Panc1 (cell line): ENCODE data around the gene MARK3. TPM values are rescaled to one million over a fixed set of nuclear protein-coding genes. Genes with fewer than 3 reads are reported as not detected.

Experiments used
- ATAC-seq: fragments of 200-7000 bp; cut with Tn5 transposase; 2 replicates; pipeline ENCODE4 v1.9.1; 2020; ENCODE audit warnings: mild to moderate bottlenecking, moderate library complexity
- BruUV-seq: library from RNA; stranded (reverse); fragments of 400-500 nt; replicated peaks from 2 replicates; lab custom pipeline; 2021; lab: Mats Ljungman, UMichigan
- CTCF ChIA-PET: fragments of 300-600 bp; sonication (Branson Sonifier 250); formaldehyde crosslinking; loops from one replicate; lab custom pipeline; 2022; ENCODE audit warnings: antibody characterized with exemption; lab: Charles Lee
- POLR2A ChIA-PET: fragments of 300-600 bp; sonication (Branson Sonifier 250); formaldehyde crosslinking; loops from one replicate; lab custom pipeline; 2022; ENCODE audit warnings: antibody characterized with exemption; lab: Charles Lee
- DNase-seq: peaks from one replicate; pipeline ENCODE4 v3.0.0-alpha.2; 2010; ENCODE audit warnings: low read depth, low spot score
- H3K27ac ChIP-seq: 2 replicates; pipeline ENCODE4 v1.5.1; 2011; ENCODE audit warnings: mild to moderate bottlenecking, low read length, inconsistent platforms
- H3K27me3 ChIP-seq: fragments of 200-500 bp; sonication (Bioruptor generic); 2 replicates; pipeline ENCODE4 v1.6.0; 2014; ENCODE audit warnings: low read length, inconsistent platforms; ENCODE audit not compliant: control insufficient read depth, insufficient read depth
- H3K36me3 ChIP-seq: fragments of 200-500 bp; sonication (Bioruptor generic); 2 replicates; pipeline ENCODE4 v1.5.1; 2014; ENCODE audit warnings: inconsistent platforms, mild to moderate bottlenecking, low read length, moderate library complexity; ENCODE audit not compliant: control insufficient read depth, insufficient read depth
- H3K4me1 ChIP-seq: 2 replicates; pipeline ENCODE4 v1.5.1; 2011; ENCODE audit warnings: inconsistent platforms, mild to moderate bottlenecking, low read length, moderate library complexity; ENCODE audit not compliant: control insufficient read depth, insufficient read depth
- H3K4me3 ChIP-seq, 2 experiments: 2 replicates each; pipeline ENCODE4 v1.5.1; 2011 to 2012; ENCODE audit warnings: low read depth in 2 of 2, low read length in 2 of 2, mild to moderate bottlenecking in 2 of 2, inconsistent platforms in 1 of 2, moderate library complexity in 1 of 2
- H3K9me3 ChIP-seq: fragments of 200-500 bp; sonication (Bioruptor generic); 2 replicates; pipeline ENCODE4 v1.5.1; 2014; ENCODE audit warnings: low read depth, mild to moderate bottlenecking, inconsistent platforms, low read length, moderate library complexity; ENCODE audit not compliant: control insufficient read depth, insufficient read depth
- POLR2AphosphoS5 ChIP-seq: IDR thresholded peaks from 2 replicates; pipeline ENCODE4 v1.6.1; 2012; ENCODE audit warnings: mild to moderate bottlenecking, low read depth, low read length, moderate library complexity
- SIN3A ChIP-seq: IDR thresholded peaks from 2 replicates; pipeline ENCODE4 v1.6.1; 2012; ENCODE audit warnings: low read depth, mild to moderate bottlenecking, low read length, moderate library complexity, borderline replicate concordance; ENCODE audit not compliant: insufficient read depth
- TCF7L2 ChIP-seq: IDR thresholded peaks from 2 replicates; pipeline ENCODE4 v1.6.1; 2011; ENCODE audit warnings: mild to moderate bottlenecking, low read depth, low read length, inconsistent platforms
- in situ Hi-C: cut with HindIII; loops from 2 replicates; pipeline ENCODE4 v1.10.0; 2016; ENCODE audit warnings: low sequenced_read_pairs, low pct_unique_long_range_greater_than_20kb
- intact Hi-C: fragments of 100-400 bp; cut with micrococcal nuclease; formaldehyde crosslinking; loops from one replicate; pipeline ENCODE4 v1.10.0; 2022; ENCODE audit not compliant: unreplicated experiment
- total RNA-seq: library from RNA; stranded (reverse); gene quantifications from one replicate; pipeline ENCODE4 v1.2.1, GENCODE V29; 2021; ENCODE audit not compliant: unreplicated experiment
- TF ChIP-seq, protein P1 (sequence below), 2 experiments: IDR thresholded peaks; 2 replicates each; pipeline ENCODE4 v1.6.1; 2011 to 2012; ENCODE audit warnings: low read depth in 2 of 2, control low read depth in 1 of 2, low read length in 1 of 2, mild to moderate bottlenecking in 1 of 2, moderate library complexity in 1 of 2; ENCODE audit not compliant: insufficient read depth in 1 of 2
- TF ChIP-seq, protein P2 (sequence below): fragments of 450-650 bp; IDR thresholded peaks from 2 replicates; pipeline ENCODE4 v1.5.1; 2017; ENCODE audit warnings: mild to moderate bottlenecking

Gene MARK3
- total RNA-seq, 1 experiment from 2014 or later, result 56.1 TPM

DNA sequence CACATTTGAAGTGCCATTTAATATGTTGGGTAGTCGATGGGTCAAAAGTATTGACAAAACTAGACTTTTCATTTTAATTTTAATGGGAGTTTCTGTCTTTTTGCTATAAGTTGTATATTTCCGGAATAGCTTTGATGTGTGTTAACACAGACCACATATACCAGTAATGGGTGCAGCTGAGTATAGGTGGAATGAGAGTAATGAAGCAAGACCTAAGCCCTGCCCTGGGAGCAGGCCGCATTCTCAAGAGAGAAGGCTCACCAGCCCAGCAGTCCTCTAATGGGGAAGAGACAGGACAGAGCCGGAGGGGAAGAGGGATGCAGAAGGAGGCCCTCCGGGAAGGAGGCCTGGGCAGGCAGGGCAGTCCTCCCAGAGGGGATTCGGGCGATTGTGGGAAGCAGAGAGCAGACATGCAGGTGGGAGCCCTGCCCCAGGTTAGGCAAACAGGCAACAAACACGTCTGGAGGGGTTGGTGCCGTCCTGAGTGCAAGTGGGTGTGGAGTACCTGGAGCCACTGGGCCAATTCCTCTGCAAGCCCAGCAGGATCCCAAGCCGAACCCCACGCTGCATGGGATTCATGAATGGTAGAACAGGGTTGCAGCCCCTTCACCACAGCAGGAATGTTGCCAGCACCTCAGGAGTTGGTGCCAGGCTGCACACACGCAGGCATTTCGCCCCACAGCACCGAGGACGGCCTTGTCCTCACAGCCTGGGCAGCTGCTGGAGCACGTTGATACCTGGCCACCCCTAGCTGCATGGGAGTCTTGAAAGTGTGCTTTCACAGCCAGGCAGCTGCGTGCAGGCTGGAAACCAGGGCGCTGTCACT, 129.6 kb downstream of the MARK3 start:
- no TSS peak for BruUV-seq
- TF ChIP-seq TCF7L2, result no peak
- TF ChIP-seq SIN3A, result no peak
- TF ChIP-seq, protein P1, sequence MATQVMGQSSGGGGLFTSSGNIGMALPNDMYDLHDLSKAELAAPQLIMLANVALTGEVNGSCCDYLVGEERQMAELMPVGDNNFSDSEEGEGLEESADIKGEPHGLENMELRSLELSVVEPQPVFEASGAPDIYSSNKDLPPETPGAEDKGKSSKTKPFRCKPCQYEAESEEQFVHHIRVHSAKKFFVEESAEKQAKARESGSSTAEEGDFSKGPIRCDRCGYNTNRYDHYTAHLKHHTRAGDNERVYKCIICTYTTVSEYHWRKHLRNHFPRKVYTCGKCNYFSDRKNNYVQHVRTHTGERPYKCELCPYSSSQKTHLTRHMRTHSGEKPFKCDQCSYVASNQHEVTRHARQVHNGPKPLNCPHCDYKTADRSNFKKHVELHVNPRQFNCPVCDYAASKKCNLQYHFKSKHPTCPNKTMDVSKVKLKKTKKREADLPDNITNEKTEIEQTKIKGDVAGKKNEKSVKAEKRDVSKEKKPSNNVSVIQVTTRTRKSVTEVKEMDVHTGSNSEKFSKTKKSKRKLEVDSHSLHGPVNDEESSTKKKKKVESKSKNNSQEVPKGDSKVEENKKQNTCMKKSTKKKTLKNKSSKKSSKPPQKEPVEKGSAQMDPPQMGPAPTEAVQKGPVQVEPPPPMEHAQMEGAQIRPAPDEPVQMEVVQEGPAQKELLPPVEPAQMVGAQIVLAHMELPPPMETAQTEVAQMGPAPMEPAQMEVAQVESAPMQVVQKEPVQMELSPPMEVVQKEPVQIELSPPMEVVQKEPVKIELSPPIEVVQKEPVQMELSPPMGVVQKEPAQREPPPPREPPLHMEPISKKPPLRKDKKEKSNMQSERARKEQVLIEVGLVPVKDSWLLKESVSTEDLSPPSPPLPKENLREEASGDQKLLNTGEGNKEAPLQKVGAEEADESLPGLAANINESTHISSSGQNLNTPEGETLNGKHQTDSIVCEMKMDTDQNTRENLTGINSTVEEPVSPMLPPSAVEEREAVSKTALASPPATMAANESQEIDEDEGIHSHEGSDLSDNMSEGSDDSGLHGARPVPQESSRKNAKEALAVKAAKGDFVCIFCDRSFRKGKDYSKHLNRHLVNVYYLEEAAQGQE (IDR thresholded peaks at IDR 0.05; ENCODE audit: insufficient read depth in 1 of 2, low read depth in 2 of 2, low read length in 1 of 2), result no peak
- TF ChIP-seq POLR2AphosphoS5, result no peak
- TF ChIP-seq, protein P2, sequence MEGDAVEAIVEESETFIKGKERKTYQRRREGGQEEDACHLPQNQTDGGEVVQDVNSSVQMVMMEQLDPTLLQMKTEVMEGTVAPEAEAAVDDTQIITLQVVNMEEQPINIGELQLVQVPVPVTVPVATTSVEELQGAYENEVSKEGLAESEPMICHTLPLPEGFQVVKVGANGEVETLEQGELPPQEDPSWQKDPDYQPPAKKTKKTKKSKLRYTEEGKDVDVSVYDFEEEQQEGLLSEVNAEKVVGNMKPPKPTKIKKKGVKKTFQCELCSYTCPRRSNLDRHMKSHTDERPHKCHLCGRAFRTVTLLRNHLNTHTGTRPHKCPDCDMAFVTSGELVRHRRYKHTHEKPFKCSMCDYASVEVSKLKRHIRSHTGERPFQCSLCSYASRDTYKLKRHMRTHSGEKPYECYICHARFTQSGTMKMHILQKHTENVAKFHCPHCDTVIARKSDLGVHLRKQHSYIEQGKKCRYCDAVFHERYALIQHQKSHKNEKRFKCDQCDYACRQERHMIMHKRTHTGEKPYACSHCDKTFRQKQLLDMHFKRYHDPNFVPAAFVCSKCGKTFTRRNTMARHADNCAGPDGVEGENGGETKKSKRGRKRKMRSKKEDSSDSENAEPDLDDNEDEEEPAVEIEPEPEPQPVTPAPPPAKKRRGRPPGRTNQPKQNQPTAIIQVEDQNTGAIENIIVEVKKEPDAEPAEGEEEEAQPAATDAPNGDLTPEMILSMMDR, result no peak
- Histone ChIP-seq H3K4me1 (peaks cover 28% of the 10 kb centered on the region), H3K9me3 (no peaks in the 10 kb centered on the region), H3K4me3 (no peak overlapping the region), H3K27ac (no peak overlapping the region), H3K36me3 (no peaks in the 10 kb centered on the region), H3K27me3 (no peaks in the 10 kb centered on the region)
- ATAC-seq (no peak), DNase-seq (no peak)
- in situ Hi-C loops (no loop called here), intact Hi-C loops (no loop called here)
- CTCF ChIA-PET, result no interaction called here
- POLR2A ChIA-PET, result no interaction called here

DNA sequence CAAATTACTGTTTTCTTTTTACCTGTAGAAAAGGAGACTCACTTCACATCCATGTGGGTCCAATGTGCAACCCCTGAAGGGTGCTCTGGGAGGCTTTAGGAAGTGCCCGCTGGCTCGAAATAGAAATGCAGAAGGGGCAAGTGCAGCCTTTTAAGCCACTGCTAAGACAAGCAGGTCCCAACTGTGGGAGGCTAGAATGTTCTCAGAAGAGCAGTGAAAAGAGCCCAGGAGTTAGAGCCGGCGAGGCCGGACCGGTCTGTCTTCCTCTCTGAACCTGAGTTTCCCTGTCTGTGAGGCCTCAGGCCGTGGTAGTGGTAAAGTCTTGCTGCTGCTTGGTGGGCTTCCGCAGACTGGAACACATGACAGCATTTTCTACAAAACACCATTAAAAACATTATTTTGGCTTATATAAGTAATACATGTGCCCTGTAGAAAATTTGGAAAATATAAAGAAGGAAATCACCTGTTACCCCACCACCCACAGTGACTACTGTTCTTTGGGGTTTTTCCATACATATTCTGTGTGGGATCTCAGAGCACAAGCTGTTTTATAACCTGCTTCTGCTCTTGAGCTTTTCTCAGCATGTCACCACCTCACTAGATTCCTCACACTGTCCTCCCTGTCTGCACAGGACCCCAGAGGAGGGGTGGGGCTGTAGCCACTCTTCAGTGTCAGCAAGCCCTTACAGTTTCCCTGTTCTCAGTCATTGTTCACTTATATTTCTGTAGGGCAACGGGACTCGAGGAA, 131.4 kb downstream of the MARK3 start:
- no TSS peak for BruUV-seq
- ChIA-PET CTCF (no interaction called here), POLR2A (no interaction called here)
- 0 out of 2 replicates have a peak overlapping the region, but pooled peaks have one; percentile 12 for H3K27ac ChIP-seq
- peaks cover 36% of the 10 kb centered on the region for H3K4me1 ChIP-seq
- no peaks in the 10 kb centered on the region for H3K27me3 ChIP-seq
- no peak overlapping the region for H3K4me3 ChIP-seq
- intact Hi-C loops, result no loop called here
- no peaks in the 10 kb centered on the region for H3K9me3 ChIP-seq
- no peaks in the 10 kb centered on the region; the same call in 1 of the 2 replicates for H3K36me3 ChIP-seq
- DNase-seq (no peak), ATAC-seq (no peak)
- no peak for TF ChIP-seq SIN3A
- TF ChIP-seq, protein P2, result no peak
- TF ChIP-seq, protein P1 (IDR thresholded peaks at IDR 0.05; ENCODE audit: insufficient read depth in 1 of 2, low read depth in 2 of 2, low read length in 1 of 2), result no peak
- no peak for TF ChIP-seq TCF7L2
- no peak for TF ChIP-seq POLR2AphosphoS5
- in situ Hi-C loops, result no loop called here
